HCT116 (cell line): ENCODE results near the gene CELF2. TPM values are rescaled to one million over a fixed set of nuclear protein-coding genes. Genes with fewer than 3 reads are reported as not detected.

Experiments
- ATAC-seq: fragments of 200-7000 bp; cut with Tn5 transposase; 2 replicates; pipeline ENCODE4 v1.9.1; 2020; ENCODE audit warnings: mild to moderate bottlenecking, moderate library complexity
- BruUV-seq: library from RNA; stranded (reverse); fragments of 400-500 nt; replicated peaks from 2 replicates; lab custom pipeline; 2021; lab: Mats Ljungman, UMichigan
- CTCF ChIA-PET: fragments of 300-600 bp; sonication (Branson Sonifier 250); formaldehyde crosslinking; loops from one replicate; lab custom pipeline; 2021; ENCODE audit warnings: antibody characterized with exemption; lab: Charles Lee
- POLR2A ChIA-PET: fragments of 300-600, 350-600 bp; sonication (Branson Sonifier 250); formaldehyde crosslinking; loops from one replicate; lab custom pipeline; 2021; ENCODE audit warnings: antibody characterized with exemption; lab: Charles Lee
- RAD21 ChIA-PET, 2 experiments: fragments of 300-600 bp; sonication (Branson Sonifier 250); formaldehyde crosslinking; loops; one replicate each; lab custom pipeline; 2023; ENCODE audit warnings: low total read pairs in 2 of 2; ENCODE audit not compliant: uncharacterized antibody in 2 of 2, unreplicated experiment in 2 of 2, low non-redundant PET in 1 of 2; lab: Charles Lee
- DNase-seq: peaks from one replicate; pipeline ENCODE4 v3.0.0-alpha.2; 2010; ENCODE audit warnings: low read depth, low spot score
- H2AFZ ChIP-seq: fragments of 200-600 bp; shearing (Covaris generic), sonication (generic); 2 replicates; pipeline ENCODE4 v1.6.1; 2017; ENCODE audit warnings: low read depth, mixed run types, mixed read lengths, antibody characterized with exemption, low read length; ENCODE audit not compliant: poor library complexity, severe bottlenecking
- H3K27ac ChIP-seq: 2 replicates; pipeline ENCODE4 v1.5.1; 2012; ENCODE audit warnings: low read depth, low read length
- H3K27me3 ChIP-seq: fragments of 200-600 bp; sonication (generic); 2 replicates; pipeline ENCODE4 v1.6.1; 2016; ENCODE audit warnings: mixed run types, low read length, mixed read lengths; ENCODE audit not compliant: insufficient read depth
- H3K36me3 ChIP-seq, 2 experiments: fragments of 200-500 bp in 1 of 2; fragments of 200-600 bp in 1 of 2; sonication (Bioruptor generic) in 1 of 2; sonication (generic) in 1 of 2; 2 replicates each; pipeline versions ENCODE4 v1.5.1 to v1.6.1; 2014 to 2016; ENCODE audit warnings: low read length in 2 of 2, inconsistent platforms in 1 of 2, mixed read lengths in 1 of 2, mixed run types in 1 of 2; ENCODE audit not compliant: insufficient read depth in 2 of 2, control insufficient read depth in 1 of 2
- H3K4me1 ChIP-seq, 2 experiments: fragments of 200-600 bp in 1 of 2; sonication (generic) in 1 of 2; 2 replicates each; pipeline versions ENCODE4 v1.5.1 to v1.6.1; 2012 to 2017; ENCODE audit warnings: low read length in 2 of 2, inconsistent platforms in 1 of 2, mild to moderate bottlenecking in 1 of 2, mixed read lengths in 1 of 2, mixed run types in 1 of 2, moderate library complexity in 1 of 2; ENCODE audit not compliant: insufficient read depth in 2 of 2, control insufficient read depth in 1 of 2
- H3K4me2 ChIP-seq: fragments of 200-600 bp; sonication (generic); 2 replicates; pipeline ENCODE4 v1.6.1; 2017; ENCODE audit warnings: mixed run types, low read length, mixed read lengths
- H3K4me3 ChIP-seq, 2 experiments: fragments of 200-600 bp in 1 of 2; sonication (generic) in 1 of 2; replicated peaks in 1 of 2; 2 replicates each; pipeline ENCODE4 v1.5.1; 2011 to 2016; ENCODE audit warnings: low read length in 2 of 2, control low read depth in 1 of 2, low read depth in 1 of 2, mild to moderate bottlenecking in 1 of 2, mixed read lengths in 1 of 2, mixed run types in 1 of 2
- H3K79me2 ChIP-seq: fragments of 200-600 bp; sonication (generic); 2 replicates; pipeline ENCODE4 v1.6.1; 2017; ENCODE audit warnings: mild to moderate bottlenecking, mixed run types, low read length, moderate library complexity, mixed read lengths; ENCODE audit not compliant: insufficient read depth
- H3K9ac ChIP-seq: fragments of 200-600 bp; sonication (generic); 2 replicates; pipeline ENCODE4 v1.6.1; 2016; ENCODE audit warnings: low read length, mixed read lengths
- H3K9me2 ChIP-seq: fragments of 200-600 bp; sonication (generic), shearing (Covaris generic); 2 replicates; pipeline ENCODE4 v1.6.1; 2017; ENCODE audit warnings: mixed run types, mild to moderate bottlenecking, moderate library complexity; ENCODE audit not compliant: insufficient read depth
- H3K9me3 ChIP-seq, 2 experiments: fragments of 200-500 bp in 1 of 2; fragments of 200-600 bp in 1 of 2; sonication (Bioruptor generic) in 1 of 2; sonication (generic) in 1 of 2; 2 replicates each; pipeline ENCODE4 v1.6.1; 2014 to 2017; ENCODE audit warnings: low read length in 2 of 2, mixed read lengths in 2 of 2, inconsistent platforms in 1 of 2, low read depth in 1 of 2, mild to moderate bottlenecking in 1 of 2, mixed run types in 1 of 2, moderate library complexity in 1 of 2; ENCODE audit not compliant: control insufficient read depth in 1 of 2, insufficient read depth in 1 of 2
- H4K20me1 ChIP-seq: fragments of 200-600 bp; sonication (generic), shearing (Covaris generic); 2 replicates; pipeline ENCODE4 v1.6.1; 2017; ENCODE audit warnings: mixed run types, mild to moderate bottlenecking, moderate library complexity; ENCODE audit not compliant: insufficient read depth
- CBX3 ChIP-seq: IDR thresholded peaks from 2 replicates; pipeline ENCODE4 v1.6.1; 2012; ENCODE audit warnings: low read depth
- EGR1 ChIP-seq: IDR thresholded peaks from 2 replicates; pipeline ENCODE4 v1.6.1; 2012; ENCODE audit warnings: low read depth
- EZH2 ChIP-seq: fragments of 200-600 bp; sonication (generic); IDR thresholded peaks from 2 replicates; pipeline ENCODE4 v1.6.1; 2017; ENCODE audit warnings: antibody characterized with exemption, mixed run types
- EZH2phosphoT487 ChIP-seq: fragments of 200-600 bp; IDR thresholded peaks from 2 replicates; pipeline ENCODE4 v1.6.1; 2018; ENCODE audit warnings: antibody characterized with exemption, borderline replicate concordance
- MAX ChIP-seq: IDR thresholded peaks from 2 replicates; pipeline ENCODE4 v1.6.1; 2012
- POLR2A ChIP-seq: IDR thresholded peaks from 2 replicates; pipeline ENCODE4 v1.7.0; 2011; ENCODE audit warnings: borderline replicate concordance; ENCODE audit not compliant: insufficient read depth, insufficient read length; ENCODE audit errors: extremely low read depth
- POLR2AphosphoS5 ChIP-seq: IDR thresholded peaks from 2 replicates; pipeline ENCODE4 v1.6.1; 2011; ENCODE audit warnings: mild to moderate bottlenecking, low read depth, low read length, moderate library complexity
- RAD21 ChIP-seq: IDR thresholded peaks from 2 replicates; pipeline ENCODE4 v1.6.1; 2012; ENCODE audit warnings: low read depth, mild to moderate bottlenecking
- SIN3A ChIP-seq: IDR thresholded peaks from 2 replicates; pipeline ENCODE4 v1.6.1; 2012; ENCODE audit warnings: low read depth
- SP1 ChIP-seq: IDR thresholded peaks from 2 replicates; pipeline ENCODE4 v1.6.1; 2012; ENCODE audit warnings: low read depth
- YY1 ChIP-seq: IDR thresholded peaks from 2 replicates; pipeline ENCODE4 v1.6.1; 2011; ENCODE audit warnings: low read length, low read depth, moderate library complexity, mild to moderate bottlenecking; ENCODE audit not compliant: insufficient replicate concordance; ENCODE audit errors: extremely low read depth
- intact Hi-C: fragments of 100-400 bp; cut with micrococcal nuclease; formaldehyde crosslinking; loops from 2 replicates; pipeline ENCODE4 v1.10.0; 2022
- total RNA-seq: library from RNA; stranded (reverse); gene quantifications from one replicate; pipeline ENCODE4 v1.2.1, GENCODE V29; 2021; ENCODE audit not compliant: unreplicated experiment
- TF ChIP-seq, protein P1 (sequence below), 3 experiments: fragments of 200-600 bp in 1 of 3; sonication (generic) in 1 of 3; IDR thresholded peaks in 2 of 3; conservative IDR thresholded peaks in 1 of 3; 2 replicates each; pipeline ENCODE4 v1.5.1; 2012 to 2017; ENCODE audit warnings: low read depth in 2 of 3, low read length in 2 of 3, antibody characterized with exemption in 1 of 3, borderline replicate concordance in 1 of 3, control low read depth in 1 of 3, mild to moderate bottlenecking in 1 of 3, mixed read lengths in 1 of 3, mixed run types in 1 of 3, moderate library complexity in 1 of 3; ENCODE audit not compliant: insufficient read depth in 1 of 3
- TF ChIP-seq, protein P2 (sequence below): IDR thresholded peaks from 2 replicates; pipeline ENCODE4 v1.6.1; 2012

Gene CELF2
- total RNA-seq, 1 experiment from 2014 or later = 0.66 TPM

- CTCF ChIA-PET = no interaction called here
These were observed 235.2 kb downstream of the CELF2 start for GRCh38 chr10:11252887-11253286.

More at GRCh38 chr10:11252887-11253286, 235.2 kb downstream of the CELF2 start:
- ChIA-PET POLR2A (no interaction called here), RAD21 (no interaction called here)
- no peaks in the 10 kb centered on the region for H3K9me3 ChIP-seq
- no peaks in the 10 kb centered on the region for H3K4me1 ChIP-seq
- H3K36me3 ChIP-seq = no peaks in the 10 kb centered on the region
- ATAC-seq (no peak), DNase-seq (no peak)
- no TSS peak for BruUV-seq
- no peaks in the 10 kb centered on the region for H4K20me1 ChIP-seq
- intact Hi-C loops = no loop called here
- no peak overlapping the region for H3K4me3 ChIP-seq
- H3K27ac ChIP-seq = no peak overlapping the region
- no peak overlapping the region for H3K9ac ChIP-seq
- H3K4me2 ChIP-seq = no peak overlapping the region
- no peak overlapping the region for H2AFZ ChIP-seq
- no peaks in the 10 kb centered on the region for H3K79me2 ChIP-seq
- TF ChIP-seq SIN3A (no peak), EGR1 (no peak), EZH2phosphoT487 (no peak), EZH2 (no peak), POLR2A (no peak), MAX (no peak), POLR2AphosphoS5 (no peak), YY1 (no peak), CBX3 (no peak), RAD21 (no peak), SP1 (no peak)
- TF ChIP-seq, protein P1, sequence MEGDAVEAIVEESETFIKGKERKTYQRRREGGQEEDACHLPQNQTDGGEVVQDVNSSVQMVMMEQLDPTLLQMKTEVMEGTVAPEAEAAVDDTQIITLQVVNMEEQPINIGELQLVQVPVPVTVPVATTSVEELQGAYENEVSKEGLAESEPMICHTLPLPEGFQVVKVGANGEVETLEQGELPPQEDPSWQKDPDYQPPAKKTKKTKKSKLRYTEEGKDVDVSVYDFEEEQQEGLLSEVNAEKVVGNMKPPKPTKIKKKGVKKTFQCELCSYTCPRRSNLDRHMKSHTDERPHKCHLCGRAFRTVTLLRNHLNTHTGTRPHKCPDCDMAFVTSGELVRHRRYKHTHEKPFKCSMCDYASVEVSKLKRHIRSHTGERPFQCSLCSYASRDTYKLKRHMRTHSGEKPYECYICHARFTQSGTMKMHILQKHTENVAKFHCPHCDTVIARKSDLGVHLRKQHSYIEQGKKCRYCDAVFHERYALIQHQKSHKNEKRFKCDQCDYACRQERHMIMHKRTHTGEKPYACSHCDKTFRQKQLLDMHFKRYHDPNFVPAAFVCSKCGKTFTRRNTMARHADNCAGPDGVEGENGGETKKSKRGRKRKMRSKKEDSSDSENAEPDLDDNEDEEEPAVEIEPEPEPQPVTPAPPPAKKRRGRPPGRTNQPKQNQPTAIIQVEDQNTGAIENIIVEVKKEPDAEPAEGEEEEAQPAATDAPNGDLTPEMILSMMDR (IDR thresholded peaks at IDR 0.05 in 2 of 3, conservative IDR thresholded peaks at IDR 0.05 in 1 of 3; ENCODE audit: borderline replicate concordance in 1 of 3, insufficient read depth in 1 of 3, low read depth in 2 of 3, low read length in 2 of 3) = no peak
- TF ChIP-seq, protein P2, sequence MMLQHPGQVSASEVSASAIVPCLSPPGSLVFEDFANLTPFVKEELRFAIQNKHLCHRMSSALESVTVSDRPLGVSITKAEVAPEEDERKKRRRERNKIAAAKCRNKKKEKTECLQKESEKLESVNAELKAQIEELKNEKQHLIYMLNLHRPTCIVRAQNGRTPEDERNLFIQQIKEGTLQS = no peak
- TF ChIP-seq, all 23 proteins: peak for 0
- Histone ChIP-seq H3K9me2 (no peaks in the 10 kb centered on the region), H3K27me3 (peaks cover 29% of the 10 kb centered on the region)
